NAMALWA (cell line): ENCODE results near the gene KCNRG.
"Not testable (repeated sequence)": the region's sequence is repeated elsewhere in the genome, so short reads cannot be mapped to it uniquely, and the experiment has no call there.

ENCODE experiments used
- DNase-seq: peaks from one replicate; pipeline ENCODE4 v3.0.0-alpha.2; 2015; ENCODE audit warnings: low spot score

KCNRG gene

DNA sequence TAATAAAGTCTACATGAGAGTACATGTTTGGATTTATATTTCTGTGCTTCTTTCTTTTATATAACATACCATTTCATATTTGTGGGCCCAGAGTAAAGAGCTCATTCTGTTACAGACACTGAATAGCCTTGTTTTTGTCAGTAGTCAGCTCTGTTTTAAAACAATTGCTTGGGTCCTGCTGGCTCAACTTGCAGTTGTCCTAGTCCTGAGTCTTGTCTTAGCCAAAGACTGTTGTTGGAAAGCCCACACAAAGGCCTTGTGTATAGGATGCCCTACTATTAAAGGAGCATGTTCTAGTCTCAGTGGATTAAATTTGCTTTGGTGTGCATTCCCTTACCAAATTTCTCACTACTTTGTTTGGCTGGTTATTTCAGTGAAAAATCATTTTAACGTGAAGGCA is 3.8 kb upstream of the KCNRG start:
- no peak for DNase-seq

DNA sequence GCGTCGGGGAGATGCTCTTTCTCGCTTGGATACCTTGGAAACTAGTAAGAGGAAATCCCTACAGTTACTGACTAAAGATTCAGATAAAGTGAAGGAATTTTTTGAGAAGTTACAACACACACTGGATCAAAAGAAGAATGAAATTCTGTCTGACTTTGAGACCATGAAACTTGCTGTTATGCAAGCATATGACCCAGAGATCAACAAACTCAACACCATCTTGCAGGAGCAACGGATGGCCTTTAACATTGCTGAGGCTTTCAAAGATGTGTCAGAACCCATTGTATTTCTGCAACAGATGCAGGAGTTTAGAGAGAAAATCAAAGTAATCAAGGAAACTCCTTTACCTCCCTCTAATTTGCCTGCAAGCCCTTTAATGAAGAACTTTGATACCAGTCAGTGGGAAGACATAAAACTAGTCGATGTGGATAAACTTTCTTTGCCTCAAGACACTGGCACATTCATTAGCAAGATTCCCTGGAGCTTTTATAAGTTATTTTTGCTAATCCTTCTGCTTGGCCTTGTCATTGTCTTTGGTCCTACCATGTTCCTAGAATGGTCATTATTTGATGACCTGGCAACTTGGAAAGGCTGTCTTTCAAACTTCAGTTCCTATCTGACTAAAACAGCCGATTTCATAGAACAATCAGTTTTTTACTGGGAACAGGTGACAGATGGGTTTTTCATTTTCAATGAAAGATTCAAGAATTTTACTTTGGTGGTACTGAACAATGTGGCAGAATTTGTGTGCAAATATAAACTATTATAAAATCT is 2.7 kb upstream of the KCNRG start:
- DNase-seq, result no peak

DNA sequence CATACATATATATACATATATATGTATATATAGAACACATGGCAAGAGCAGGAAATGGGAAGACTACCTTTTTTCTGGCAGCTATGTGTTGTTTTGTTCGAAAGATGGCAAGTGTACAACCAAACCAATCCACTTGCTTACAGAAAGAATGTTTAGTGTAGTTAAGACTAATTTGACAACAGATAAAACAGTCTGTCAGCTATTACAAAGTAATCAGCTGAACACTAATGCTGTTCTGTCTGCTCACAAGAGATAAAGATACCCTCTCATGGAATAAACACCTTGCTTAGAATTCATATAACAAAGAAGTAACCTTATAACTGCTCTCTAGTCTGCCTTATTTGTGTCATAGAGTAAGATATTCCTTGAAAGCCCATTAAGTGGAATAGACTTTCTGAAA is 858 bp upstream of the KCNRG start:
- no peak for DNase-seq

DNA sequence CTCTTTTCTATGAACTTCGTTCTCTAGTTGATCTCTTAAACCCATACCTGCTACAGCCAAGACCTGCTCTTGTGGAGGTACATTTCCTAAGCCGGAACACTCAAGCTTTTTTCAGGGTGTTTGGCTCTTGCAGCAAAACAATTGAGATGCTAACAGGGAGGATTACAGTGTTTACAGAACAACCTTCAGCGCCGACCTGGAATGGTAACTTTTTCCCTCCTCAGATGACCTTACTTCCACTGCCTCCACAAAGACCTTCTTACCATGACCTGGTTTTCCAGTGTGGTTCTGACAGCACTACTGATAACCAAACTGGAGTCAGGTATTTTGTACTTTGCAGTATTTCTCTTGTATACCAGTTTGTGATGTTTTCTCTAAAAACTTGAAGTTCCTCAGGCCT is 506 bp downstream of the KCNRG start:
- DNase-seq, result no peak

DNA sequence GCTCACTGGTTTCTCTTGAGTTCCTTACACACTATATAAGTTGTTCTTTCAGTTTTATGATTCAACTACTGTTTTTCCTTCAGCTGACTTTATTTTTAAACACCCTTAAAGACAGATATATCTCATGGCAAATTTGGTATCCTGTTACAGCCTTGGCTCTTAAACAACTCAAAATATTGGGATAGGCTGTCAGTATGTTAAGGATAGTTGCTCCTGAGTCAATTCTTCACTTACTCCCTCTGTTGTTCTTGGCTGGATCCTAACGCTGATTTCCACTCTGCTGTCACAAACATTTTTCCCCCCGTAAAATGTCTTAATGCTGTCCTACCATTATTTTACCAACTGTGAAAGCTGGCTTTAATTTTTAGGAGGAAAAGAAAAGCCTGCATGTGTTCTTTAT is 1.2 kb downstream of the KCNRG start:
- DNase-seq, result no peak

DNA sequence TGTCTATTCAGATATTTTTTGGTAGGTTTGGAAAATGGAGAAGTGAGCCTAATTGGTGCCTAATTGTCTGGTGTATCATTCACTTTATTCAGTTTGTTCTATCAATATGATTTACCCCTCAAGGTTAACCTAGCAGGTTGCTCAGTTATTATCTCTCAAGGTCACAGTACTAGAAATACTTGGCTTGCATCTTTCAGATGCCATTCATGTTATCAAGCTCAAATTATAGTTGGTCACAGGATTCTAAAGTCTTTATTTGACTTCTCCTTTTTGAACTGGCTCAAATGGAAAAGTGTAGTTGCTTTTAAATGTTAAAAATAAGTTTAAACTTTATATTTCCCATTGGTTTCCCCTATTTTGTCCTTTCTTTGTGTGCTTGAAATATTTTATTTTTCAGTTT is 2.6 kb downstream of the KCNRG start:
- no peak for DNase-seq

DNA sequence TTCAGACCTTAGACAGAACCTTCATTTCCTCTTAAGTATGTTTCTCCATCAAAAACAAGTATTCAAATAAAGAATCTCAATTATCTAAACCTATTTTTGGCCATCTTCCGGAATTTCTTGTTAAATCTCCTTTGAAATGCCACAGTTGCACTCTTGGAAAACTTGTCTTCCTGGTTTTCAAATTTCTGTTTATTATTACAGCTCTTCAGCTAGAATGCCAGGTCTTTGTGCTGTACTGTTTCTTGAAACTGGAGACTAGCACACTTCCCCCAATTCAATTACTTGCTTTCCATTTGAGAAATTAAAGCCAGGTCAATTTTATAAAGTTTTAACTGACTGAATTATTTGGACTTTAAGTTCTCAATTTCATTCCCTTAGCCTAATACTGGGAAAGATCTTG is 10.2 kb downstream of the KCNRG start:
- no peak for DNase-seq

DNA sequence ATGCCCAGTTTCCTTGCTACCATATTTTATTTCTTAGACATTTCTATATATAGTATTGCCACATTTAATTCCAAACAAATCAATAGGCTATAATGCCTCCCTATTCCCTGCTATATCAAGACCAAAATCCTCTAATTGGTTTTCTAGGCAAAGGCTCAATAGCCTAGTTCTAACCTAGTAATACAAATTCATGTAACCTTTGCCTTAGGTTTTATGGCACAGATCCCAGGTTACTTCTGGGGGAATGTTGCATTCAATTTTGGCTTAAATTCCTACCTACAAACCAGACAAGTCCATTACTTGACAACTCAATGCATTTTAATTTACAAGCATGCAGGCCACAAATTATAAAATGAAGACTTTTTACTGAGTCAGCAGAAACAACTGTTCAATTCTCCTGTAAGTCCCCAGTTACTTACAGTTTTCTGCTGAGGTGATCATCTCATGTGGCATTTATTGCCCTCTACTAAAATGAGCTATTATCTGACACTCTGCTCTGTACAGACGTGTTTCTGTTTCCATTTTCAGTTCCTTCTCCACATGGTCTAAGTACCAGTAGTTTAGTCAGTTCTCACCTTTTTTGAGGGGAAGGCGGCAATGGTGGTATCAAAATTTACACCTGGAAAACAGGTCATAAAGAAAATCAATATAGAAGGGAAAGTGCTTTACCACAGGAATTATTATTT is 11.7 kb downstream of the KCNRG start:
- DNase-seq, result no peak

DNA sequence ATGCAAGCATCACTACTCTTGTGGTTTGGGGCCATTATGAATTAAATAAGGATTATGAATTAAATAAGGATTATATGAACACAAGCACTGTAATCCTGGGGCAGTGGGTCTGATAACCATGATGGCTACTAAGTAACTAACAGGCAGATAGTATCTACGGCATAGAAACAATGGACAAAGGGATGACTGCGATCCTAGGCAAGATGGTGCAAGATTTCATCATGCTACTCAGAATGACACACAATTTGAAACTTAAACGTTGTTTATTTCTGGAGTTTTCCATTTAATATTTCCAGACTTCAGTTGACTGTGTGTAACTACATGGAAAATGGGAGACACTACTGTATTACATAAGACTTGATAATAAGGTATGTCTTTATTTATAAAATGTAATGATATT is 15.1 kb downstream of the KCNRG start:
- no peak for DNase-seq

DNA sequence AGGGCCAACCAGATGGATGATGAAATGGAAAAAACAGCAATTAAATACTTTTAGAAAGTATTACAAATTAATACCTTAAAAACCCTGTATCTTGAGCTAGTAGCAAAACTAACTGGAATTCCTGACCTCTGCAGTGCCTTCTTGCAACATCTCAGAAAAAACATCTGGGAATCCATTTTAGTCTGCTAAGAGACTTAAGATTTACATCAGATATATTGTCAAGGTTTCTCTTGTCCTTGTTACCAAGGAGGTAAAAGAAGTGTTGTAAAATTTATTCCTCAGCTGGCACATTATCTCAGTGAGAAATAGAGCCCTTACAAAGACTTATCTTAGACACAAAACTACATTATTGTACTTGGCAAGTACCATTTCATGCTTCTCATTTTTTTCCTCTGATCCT is 18.5 kb downstream of the KCNRG start:
- no peak for DNase-seq

DNA sequence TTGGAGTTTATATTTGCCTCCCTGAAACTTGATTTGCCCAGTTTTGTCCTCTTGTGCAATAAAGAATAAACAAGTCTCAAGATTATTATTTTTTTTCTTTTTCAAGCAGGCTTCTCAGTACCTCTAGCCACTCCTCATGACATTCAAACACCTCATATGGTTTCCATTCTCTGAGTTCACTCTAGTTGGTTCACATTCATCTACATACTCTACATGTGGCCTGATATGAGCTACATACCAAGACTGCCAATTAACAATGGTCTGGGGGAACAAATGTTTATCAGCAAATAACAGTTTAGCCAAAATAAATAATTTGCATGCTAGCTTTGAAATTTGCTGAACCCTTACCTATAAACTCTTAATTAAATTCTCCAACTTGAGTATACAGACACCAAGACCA is 22.5 kb downstream of the KCNRG start:
- no peak for DNase-seq

DNA sequence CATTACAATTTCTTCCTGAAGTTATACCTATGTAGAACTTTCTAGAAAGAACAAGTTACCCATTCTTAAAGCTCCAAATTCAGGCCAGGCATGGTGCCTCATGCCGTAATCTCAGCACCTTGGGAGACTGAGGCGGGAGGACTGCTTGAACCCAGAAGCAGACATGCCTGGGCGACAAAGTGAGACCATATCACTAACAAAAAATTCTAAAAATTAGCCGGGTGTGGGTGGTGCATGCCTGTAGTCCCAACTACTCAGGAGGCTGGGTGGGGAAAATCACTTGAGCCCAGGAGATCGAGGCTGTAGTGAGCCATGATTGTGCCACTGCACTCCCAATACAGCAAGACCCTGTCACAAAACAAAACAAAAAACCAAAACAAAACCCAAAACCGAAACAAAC is 23.0 kb downstream of the KCNRG start:
- DNase-seq, result no peak

DNA sequence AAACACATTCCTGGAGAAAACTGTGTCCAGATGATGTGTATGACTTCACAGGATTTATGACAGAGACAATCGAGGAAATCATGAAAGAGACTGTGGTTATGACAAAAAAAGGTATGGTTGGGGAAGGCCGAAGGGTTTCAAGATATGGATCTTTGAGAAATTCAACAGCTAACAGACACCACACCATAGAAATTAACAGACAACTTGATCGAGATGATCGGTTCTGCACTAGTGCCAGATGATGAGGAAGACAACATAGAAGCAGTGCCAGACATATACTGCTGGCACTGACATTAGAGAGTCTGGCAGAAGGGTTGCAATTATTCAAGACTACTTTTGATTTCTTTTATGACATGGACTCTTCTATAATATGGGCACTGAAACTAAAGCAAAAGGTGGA is 37.2 kb downstream of the KCNRG start:
- DNase-seq, result no peak

DNA sequence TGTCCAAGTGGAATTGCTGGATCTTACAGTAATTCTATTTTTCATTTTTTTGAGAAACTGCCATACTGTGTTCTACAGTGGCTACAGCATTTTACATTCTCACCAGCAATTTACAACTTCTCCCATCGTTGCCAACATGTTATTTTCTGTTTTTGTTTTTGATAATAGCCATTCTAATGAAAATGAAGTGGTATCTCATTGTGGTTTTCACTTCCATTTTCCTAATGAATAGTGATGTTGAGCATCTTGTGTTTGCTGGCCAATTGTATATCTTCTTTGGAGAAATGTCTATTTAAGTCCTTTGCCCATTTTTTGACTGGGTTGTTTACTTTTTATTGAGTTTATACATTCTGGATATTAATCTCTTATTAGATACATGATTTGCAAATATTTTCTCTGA is 38.6 kb downstream of the KCNRG start:
- no peak for DNase-seq

DNA sequence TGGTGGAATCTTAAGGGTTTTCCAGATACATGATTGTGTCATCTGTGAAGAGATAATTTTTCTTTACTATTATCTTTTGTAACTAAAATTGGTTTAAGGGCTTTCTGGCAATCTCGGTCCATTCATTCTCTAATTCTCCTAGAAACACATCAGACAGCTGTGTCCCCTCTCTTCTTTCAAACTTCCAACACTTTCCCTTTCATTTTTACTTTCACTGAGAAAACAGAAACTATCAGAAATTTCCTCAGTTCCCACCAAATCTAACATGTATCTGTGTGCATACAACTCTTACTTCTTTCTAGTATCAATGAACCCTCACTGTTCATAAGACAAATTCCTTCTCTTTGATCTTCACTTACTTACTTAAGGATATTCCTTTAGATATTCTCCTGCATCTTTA is 40.2 kb downstream of the KCNRG start:
- DNase-seq, result no peak

DNA sequence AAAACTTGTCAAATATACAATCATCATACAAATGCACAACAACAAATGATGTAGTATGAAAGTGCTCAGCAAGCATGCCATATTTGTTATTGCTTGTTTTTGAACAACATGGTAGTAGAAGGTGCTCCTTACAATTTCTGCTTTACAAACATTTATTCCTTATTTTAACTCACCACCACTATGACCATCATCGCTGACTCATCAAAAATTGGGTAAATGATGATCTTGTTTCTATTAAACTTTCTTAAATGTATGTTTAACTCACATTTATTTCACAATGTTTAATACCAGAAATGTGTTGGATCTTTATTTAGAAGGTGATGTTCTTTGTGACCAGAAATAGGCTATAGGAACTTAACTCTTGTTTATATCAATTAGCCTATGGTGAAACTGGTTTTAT is 45.5 kb downstream of the KCNRG start:
- DNase-seq, result no peak

DNA sequence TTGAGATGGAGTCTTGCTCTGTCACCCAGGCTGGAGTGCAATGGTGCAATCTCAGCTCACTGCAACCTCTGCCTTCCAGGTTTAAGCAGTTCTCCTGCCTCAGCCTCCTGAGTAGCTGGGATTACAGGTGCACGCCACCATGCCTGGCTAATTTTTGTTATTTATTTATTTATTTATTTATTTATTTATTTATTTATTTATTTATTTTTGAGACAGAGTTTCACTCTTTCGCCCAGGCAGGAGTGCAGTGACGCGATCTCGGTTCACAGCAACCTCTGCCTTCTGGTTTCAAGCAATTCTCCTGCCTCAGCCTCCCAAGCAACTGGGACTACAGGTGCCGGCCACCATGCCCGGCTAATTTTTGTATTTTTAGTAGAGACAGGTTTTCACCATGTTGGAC is 47.1 kb downstream of the KCNRG start:
- DNase-seq, result not testable (repeated sequence)

DNA sequence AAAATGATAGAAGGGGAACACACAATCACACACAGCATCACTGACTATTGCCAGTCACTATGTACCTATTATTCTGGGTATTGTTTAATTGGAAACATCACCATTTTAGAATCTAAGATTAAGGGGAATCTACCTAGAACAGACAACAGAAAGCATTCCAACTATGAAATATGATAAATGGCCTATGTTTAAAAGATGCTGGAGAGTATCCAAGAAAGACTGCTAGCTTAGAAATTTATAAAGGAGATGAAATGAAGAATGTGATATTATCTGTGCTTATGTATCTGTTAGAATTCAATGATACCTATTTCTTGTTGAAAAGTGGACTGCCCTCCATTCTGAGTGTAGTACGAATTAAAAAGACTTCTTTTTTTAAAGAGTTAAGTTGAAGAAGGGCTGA is 50.5 kb downstream of the KCNRG start:
- no peak for DNase-seq

DNA sequence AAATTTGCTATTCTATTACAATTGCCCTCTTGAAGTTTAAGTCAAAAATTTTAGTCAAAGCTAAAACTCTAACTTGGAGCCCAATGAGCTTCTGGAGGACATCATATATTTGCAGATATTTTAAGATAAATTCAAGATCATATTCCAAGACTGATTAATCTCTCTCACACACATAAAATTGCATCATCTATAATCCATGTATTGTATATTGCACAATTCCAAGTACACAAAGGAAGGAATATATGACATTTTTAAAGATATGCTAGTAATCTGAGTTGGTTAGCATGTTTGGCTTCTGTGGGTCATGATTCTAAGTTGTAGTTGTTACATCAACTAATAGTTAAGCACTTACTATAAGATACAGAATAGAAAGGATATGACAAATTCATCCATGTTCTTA is 53.3 kb downstream of the KCNRG start:
- no peak for DNase-seq

DNA sequence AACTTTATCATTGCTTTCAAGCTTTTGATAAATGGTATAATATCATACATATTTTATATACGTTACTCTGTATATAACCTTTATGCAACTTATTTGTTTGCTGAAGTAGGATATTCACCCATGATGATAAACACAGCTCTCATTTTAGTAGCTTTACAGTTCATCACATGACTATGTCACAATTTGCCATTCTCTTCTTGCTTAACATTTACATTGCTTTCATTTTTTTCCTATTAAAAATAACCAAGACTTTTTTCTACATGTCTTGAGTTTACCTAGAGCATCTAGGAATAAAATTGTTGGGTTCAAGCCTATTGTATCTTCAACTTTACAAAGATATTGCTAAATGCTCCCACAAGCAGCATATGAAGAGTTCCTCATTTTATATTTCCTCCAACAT is 54.0 kb downstream of the KCNRG start:
- DNase-seq, result no peak

DNA sequence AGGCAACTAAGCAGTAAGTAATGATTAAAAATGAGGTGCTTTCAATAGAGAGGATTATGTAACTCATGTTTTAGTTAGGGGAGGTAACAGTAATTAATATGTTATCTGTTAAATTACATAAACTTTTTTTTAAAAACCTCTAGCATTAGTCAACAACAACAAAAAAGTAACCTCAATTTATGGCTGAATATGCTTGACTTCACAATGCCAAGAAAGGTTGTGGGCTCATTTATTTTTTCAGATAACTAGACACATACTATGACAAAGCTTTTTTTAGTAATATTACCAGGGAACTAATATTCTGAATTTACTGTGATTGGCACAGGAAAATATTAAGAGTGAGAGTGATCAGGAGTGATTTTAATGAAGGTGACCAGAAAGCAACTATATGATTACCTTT is 54.9 kb downstream of the KCNRG start:
- no peak for DNase-seq
